Measurements from ENCODE around the gene DNAJA2. TPM values are rescaled to one million over a fixed set of nuclear protein-coding genes. Genes with fewer than 3 reads are reported as not detected.

The DNAJA2 gene
- total and polyA plus RNA-seq, 2 of the 8 experiments (the other 6 are each of a cell fraction or from before 2014, with no cell fraction given) = 9.4 to 93.8 TPM

GRCh38 chr16:46927273-46927672 is 46.2 kb downstream of the DNAJA2 start:
- no peaks in the 10 kb centered on the region for H3K79me1 ChIP-seq (ENCODE audit: low read depth, low read length)
- DNase-seq (ENCODE audit: low read depth in 1 of 2, low spot score in 2 of 2) (no peak), FAIRE-seq (no peak)
- no peak overlapping the region for H3K9ac ChIP-seq (replicated peaks in 1 of 4; ENCODE audit: extremely low read depth in 1 of 4, low read depth in 3 of 4, low read length in 3 of 4)
- H2AFZ ChIP-seq (ENCODE audit: low read length) = no peak overlapping the region
- TF ChIP-seq RNF2 (IDR thresholded peaks at IDR 0.05; ENCODE audit: borderline replicate concordance, low read depth, low read length, missing control alignments, poor library complexity, severe bottlenecking) (no peak), NANOG (IDR thresholded peaks at IDR 0.05; ENCODE audit: insufficient read depth, low read depth, low read length, poor library complexity, severe bottlenecking) (no peak), MAFK (IDR thresholded peaks at IDR 0.05; ENCODE audit: low read depth, low read length) (no peak), SIX5 (IDR thresholded peaks at IDR 0.05; ENCODE audit: low read depth, low read length) (no peak), EZH2 (IDR thresholded peaks at IDR 0.05; ENCODE audit: low read depth, low read length, severe bottlenecking) (no peak), TEAD4 (IDR thresholded peaks at IDR 0.05; ENCODE audit: low read depth, low read length) (no peak), ATF3 (IDR thresholded peaks at IDR 0.05; ENCODE audit: insufficient read depth, low read depth, low read length) (no peak), CHD2 (IDR thresholded peaks at IDR 0.05; ENCODE audit: low read length) (no peak), TAF1 (IDR thresholded peaks at IDR 0.05; ENCODE audit: low read depth, low read length) (no peak)
- H3K27ac ChIP-seq (ENCODE audit: low read depth, low read length) = no peak overlapping the region
- H3K4me3 ChIP-seq (ENCODE audit: extremely low read depth in 1 of 4, insufficient read depth in 2 of 4, low read depth in 3 of 4, low read length in 4 of 4) = no peak overlapping the region
- no peaks in the 10 kb centered on the region for H3K79me2 ChIP-seq (ENCODE audit: control insufficient read depth in 1 of 2, insufficient read depth in 2 of 2, low read length in 2 of 2)
- WGBS, 2 experiments (ENCODE audit: extremely low coverage in 1 of 2, insufficient coverage in 1 of 2, insufficient read length in 1 of 2, insufficient replicate concordance in 2 of 2, low coverage in 1 of 2, low lambda C conversion rate in 2 of 2, missing lambda C conversion rate in 1 of 2) = 95% methylated on average over 8 of the region's 8 CpGs; no CpG with 5 or more reads in 1 of the 2 experiments
- H2AK5ac ChIP-seq (ENCODE audit: low read depth, low read length) = no peak overlapping the region
- ChIA-PET CTCF (ENCODE audit: partially characterized antibody) (interaction anchor here (0.6 to 6.8 kb wide), 5 partner anchors 9 to 254 kb away, joined by 3 to 61 read pairs (median 4); no protein-coding TSS in a partner anchor), POLR2A (ENCODE audit: partially characterized antibody) (interaction anchor here (4.8 to 18.9 kb wide), 3 partner anchors 9 to 41 kb away, joined by 39 to 321 read pairs (median 198); partner anchors contain the start of gene GPT2)
- no peaks in the 10 kb centered on the region for H3K9me3 ChIP-seq (ENCODE audit: insufficient read depth in 2 of 2, low read depth in 1 of 2, low read length in 1 of 2)
- H4K8ac ChIP-seq (ENCODE audit: extremely low read depth, insufficient read depth, low read length) = no peak overlapping the region
- peaks cover 22 to 62% (median 55%) of the 10 kb centered on the region in 4 experiments for H3K36me3 ChIP-seq (ENCODE audit: control insufficient read depth in 2 of 4, insufficient read depth in 4 of 4, low read length in 3 of 4)
- no peak overlapping the region for H2BK120ac ChIP-seq (replicated peaks; ENCODE audit: low read depth, low read length)
- H4K91ac ChIP-seq (replicated peaks; ENCODE audit: insufficient read length, low read length) = no peak overlapping the region
- H2BK5ac ChIP-seq (ENCODE audit: low read depth, low read length) = no peak overlapping the region
- no peak overlapping the region for H3K4ac ChIP-seq (replicated peaks; ENCODE audit: insufficient read length, low read depth, low read length)
- no peaks in the 10 kb centered on the region for H3K27me3 ChIP-seq (replicated peaks in 1 of 4; ENCODE audit: control insufficient read depth in 3 of 4, extremely low read depth in 1 of 4, insufficient read depth in 3 of 4, low read length in 3 of 4)
- H2BK15ac ChIP-seq (ENCODE audit: low read length) = no peak overlapping the region
- H3K14ac ChIP-seq (ENCODE audit: insufficient read length) = no peak overlapping the region
- no peaks in the 10 kb centered on the region for H3K23me2 ChIP-seq (ENCODE audit: low read depth, low read length)
- H2BK12ac ChIP-seq (ENCODE audit: low read depth, low read length) = no peak overlapping the region
- H4K20me1 ChIP-seq (replicated peaks in 1 of 2; ENCODE audit: control insufficient read depth in 1 of 2, insufficient read depth in 2 of 2, low read length in 2 of 2) = peaks cover 3 to 13% of the 10 kb centered on the region in 2 experiments
- no peak overlapping the region for H3K56ac ChIP-seq (replicated peaks; ENCODE audit: insufficient read length, low read depth, low read length)
- no peak overlapping the region for H4K5ac ChIP-seq (ENCODE audit: insufficient read length, low read depth, low read length)
- no peak overlapping the region for H3K4me2 ChIP-seq (ENCODE audit: insufficient read depth in 1 of 2, low read depth in 2 of 2, low read length in 2 of 2)
- H3K23ac ChIP-seq (ENCODE audit: insufficient read length) = no peak overlapping the region
- no peaks in the 10 kb centered on the region for H3K4me1 ChIP-seq (replicated peaks in 1 of 4; ENCODE audit: control insufficient read depth in 3 of 4, insufficient read depth in 4 of 4, low read length in 3 of 4)
- H2BK20ac ChIP-seq (ENCODE audit: low read length) = no peak overlapping the region
- no peak overlapping the region for H3K18ac ChIP-seq (ENCODE audit: extremely low read depth, low read length)

All from H1 (cell line).